Stimulated activated CD8-positive, alpha-beta memory T cell treated with anti-CD3 and anti-CD28 coated beads, Interleukin-12 subunit alpha, Interleukin-12 subunit beta, amount 100 ng/mL, for 4 hours (primary cell): ENCODE results near the gene FOXP4.
"Not testable (repeated sequence)": the region's sequence is repeated elsewhere in the genome, so short reads cannot be mapped to it uniquely, and the experiment has no call there.

Experiments used
- DNase-seq: peaks from one replicate; pipeline ENCODE4 v3.0.0-alpha.2; 2020; ENCODE audit warnings: low read depth

Gene FOXP4

GRCh38 chr6:41600499-41601247, 54.5 kb downstream of the FOXP4 start:
- no peak for DNase-seq

DNA sequence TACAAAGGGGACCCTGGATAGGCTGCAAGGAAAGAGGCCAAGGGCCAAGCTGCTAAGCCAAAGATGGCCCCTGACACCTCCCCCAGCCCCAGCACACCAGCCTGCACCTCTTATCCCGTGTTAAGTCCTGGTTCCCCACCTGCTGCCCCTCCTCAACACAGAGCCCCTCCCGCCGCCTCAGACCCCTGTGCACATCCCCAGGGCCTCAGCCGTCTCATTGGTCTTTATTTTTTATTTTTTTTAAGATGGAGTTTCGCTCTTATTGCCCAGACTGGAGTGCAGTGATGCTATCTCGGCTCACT, 55.0 kb downstream of the FOXP4 start:
- no peak for DNase-seq

GRCh38 chr6:41602422-41602743, 56.2 kb downstream of the FOXP4 start:
- DNase-seq = no peak

DNA sequence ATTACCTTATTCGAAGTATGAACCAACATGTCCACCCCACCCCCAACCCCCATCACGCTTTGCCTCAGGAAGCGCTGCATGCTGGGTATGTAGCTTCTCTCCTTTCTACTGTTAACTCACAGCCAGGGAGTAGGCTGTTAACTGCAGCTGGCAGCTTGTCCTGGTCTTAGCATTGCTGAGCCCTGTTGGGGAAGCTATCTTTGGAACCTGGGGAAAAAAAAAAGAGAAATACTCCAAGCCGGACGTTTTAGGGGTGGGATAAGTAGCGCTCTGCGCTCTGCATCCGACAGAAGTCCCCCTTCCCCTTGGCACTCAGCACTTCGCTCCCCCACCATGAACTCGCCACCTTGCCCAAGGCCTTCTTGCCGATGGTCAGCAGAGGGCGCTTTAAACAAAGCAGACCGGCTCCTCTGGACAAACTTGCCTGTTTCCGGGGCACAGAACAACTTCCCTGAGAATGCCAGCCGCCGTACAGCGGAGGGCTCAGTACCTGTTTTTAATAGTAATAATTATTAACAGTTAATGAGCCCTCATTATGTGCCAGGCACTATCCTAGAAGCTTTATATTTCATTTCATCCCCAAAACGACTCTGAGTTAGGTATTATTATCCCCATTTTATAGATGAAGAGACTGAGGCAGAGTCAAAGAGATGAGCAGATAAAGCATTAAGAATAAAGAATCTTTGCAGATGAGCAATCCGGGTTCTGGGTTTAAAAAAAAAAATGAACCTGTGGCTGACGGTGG, 56.9 kb downstream of the FOXP4 start:
- peak; percentile 39 for DNase-seq

DNA sequence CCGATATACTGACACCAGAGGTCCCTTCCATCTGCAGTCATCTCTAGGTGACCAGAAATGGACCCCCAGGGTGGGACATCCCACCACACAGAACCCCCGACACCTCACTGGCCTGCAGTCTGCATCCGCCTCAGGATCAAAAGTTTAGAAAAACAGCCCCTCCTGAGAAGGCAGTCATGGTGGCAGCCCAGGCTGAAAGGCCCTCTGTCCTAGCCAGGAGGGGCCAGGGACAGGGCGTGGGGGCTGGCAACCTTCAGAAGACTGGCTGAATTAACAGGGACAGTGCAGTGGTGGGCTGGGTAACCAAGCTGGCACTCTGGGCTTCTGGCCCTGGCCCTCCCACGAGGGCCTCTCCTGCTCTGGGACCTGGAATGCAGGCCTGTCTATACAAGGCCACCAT, 57.8 kb downstream of the FOXP4 start:
- DNase-seq = no peak

DNA sequence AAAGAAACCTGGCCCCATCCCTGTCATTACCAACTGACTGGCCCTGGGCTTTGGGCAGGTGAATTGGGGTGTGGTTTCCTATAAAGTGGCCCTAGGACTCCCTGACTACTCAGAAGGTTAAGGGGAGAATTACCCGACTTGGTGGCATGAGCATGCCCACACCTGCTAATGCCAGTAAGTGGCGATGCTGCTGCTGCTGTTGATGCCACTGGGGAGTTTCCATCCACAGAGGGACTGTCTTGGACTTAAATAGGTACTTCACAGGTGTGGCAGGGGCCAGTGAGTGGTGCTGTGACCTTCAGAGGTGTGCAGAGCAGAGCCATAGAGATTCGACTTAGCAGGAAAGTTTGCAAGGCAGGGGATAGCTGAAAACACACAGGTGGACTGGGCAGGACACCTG, 59.5 kb downstream of the FOXP4 start:
- DNase-seq = no peak

DNA sequence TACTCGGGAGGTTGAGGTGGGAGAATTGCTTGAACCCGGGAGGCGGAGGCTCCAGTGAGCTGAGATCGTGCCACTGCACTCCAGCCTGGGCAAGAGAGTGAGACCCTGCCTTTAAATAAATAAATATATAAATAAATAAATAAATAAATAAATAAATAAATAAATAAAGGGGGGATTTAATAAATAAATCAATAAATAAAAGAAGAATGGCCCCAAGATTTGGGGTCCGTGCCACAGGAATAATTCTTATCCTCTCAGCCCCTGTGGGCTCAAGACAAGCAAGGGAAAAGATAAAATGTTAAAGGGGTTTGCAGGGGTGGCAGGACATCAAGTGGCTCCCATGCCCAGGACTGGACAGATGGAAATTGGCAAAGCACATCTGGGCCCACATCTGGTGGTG, 60.9 kb downstream of the FOXP4 start:
- no peak for DNase-seq

DNA sequence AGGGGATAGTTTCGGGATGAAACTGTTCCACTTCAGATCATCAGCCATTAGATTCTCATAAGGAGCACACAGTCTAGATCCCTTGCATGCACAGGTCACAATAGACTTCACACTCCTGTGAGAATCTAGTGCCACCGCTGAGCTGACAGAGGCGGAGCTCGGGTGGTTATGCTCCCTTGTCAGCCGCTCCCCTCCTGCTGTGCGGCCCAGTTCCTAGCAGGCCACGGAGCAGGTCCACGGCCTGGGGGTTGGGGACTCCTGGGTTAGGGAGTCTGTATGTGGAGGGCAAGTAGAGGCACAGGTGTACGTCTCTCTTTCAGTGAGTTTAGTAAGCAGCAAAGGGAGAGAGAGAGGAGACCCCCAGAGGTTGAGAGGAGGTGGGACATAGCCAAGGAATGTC, 61.6 kb downstream of the FOXP4 start:
- DNase-seq = no peak

- no peak for DNase-seq
Measured at GRCh38 chr6:41608443-41609151, 62.4 kb downstream of the FOXP4 start.

DNA sequence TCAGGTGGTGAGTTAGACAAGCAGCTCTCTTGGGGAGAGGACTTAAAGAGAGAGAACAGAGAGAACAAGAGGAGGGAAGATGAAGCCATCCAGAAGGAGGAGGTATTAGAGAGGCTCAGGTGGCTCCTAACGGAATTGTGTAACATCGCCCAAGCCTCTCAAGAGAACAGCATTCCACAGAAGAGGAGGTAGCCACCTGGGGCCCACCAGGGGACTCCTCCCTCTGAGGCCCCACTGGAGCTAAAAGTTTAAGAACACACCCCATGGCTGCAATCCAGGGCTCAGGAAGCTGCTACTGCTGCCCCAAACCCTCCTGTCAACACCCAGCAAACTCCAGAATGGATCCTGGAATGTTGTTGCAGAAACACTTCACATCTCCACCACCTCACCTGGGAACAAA, 68.5 kb downstream of the FOXP4 start:
- DNase-seq = no peak

DNA sequence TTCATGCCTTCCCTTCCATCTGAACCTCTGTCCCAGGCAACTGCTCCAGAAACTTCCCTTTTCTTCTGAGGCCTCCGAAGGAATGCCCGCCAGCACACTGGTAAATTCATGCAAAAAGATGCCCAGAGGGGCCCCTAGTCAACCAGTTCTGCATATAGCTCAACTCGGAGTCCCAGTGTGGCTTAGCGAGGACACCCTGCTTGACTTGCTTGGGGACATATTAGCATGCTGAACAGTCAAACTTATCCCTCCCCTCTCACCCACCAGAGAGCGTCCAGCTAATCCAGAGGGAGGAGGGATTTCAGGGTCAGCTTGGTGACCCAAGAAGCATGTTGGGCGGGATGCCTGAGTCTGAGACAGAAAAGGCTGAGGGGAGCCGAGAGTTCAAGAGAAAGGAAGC, 69.1 kb downstream of the FOXP4 start:
- no peak for DNase-seq

DNA sequence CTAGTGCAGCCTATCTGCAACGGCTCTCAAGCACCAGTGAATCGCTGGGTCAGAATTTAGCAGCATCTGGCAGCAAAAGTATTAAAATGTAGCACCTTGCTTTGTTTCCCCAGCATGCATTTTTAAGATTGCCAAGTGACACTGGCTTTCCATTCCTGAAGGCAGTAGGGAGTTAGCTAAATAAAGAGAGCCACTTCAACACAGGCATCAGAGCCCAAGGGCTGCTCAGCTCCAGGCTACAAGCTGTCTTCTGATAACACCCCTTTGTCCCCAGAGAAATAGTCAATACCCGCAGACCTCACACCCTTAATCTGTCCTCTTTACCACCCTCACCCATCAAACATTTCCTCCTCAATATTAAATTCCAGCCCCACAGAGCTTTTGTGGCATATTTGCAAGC, 72.4 kb downstream of the FOXP4 start:
- no peak for DNase-seq

- not testable (repeated sequence) for DNase-seq
Measured at GRCh38 chr6:41619193-41619592, 73.0 kb downstream of the FOXP4 start.

GRCh38 chr6:41621367-41621766, 75.2 kb downstream of the FOXP4 start:
- no peak for DNase-seq

GRCh38 chr6:41621802-41622201, 75.6 kb downstream of the FOXP4 start:
- no peak for DNase-seq

GRCh38 chr6:41622206-41622988, 76.2 kb downstream of the FOXP4 start:
- DNase-seq = no peak

- no peak for DNase-seq
Measured at GRCh38 chr6:41623330-41623729, 77.1 kb downstream of the FOXP4 start.

DNA sequence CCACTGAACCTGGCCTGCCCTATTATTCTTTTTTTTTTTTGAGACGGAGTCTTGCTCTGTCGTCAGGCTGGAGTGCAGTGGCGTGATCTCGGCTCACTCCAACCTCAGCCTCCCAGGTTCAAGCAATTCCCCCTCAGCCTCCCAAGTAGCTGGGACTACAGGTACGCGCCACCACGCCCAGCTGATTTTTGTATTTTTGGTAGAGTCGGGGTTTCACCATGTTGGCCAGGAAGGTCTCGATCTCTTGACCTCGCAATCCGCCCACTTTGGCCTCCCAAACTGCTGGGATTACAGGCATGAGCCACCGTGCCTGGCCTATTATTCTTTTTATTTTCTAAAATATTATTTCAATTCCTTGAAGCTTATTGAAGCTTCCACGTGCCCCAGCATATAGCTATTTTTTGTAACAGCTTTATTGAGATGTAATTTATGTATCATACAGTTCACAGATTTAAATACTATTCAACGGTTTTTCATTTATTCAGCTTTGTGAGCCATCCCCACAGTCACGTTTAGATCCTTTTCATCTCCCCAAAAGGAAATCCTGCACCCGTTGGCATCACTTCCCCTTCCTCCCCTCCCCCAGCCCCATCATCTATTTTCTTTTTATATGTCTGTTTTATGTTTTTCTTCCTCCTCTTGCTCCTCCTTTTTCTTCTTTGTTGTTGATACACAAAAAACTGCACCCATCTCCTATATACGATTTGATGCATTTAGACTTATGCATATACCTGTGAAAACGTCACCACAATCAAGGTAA, 78.6 kb downstream of the FOXP4 start:
- no peak for DNase-seq

- DNase-seq = no peak
Measured at GRCh38 chr6:41625442-41625841, 79.3 kb downstream of the FOXP4 start.

GRCh38 chr6:41626022-41626421, 79.8 kb downstream of the FOXP4 start:
- DNase-seq = no peak

- DNase-seq = no peak
Measured at GRCh38 chr6:41626917-41627316, 80.7 kb downstream of the FOXP4 start.

DNA sequence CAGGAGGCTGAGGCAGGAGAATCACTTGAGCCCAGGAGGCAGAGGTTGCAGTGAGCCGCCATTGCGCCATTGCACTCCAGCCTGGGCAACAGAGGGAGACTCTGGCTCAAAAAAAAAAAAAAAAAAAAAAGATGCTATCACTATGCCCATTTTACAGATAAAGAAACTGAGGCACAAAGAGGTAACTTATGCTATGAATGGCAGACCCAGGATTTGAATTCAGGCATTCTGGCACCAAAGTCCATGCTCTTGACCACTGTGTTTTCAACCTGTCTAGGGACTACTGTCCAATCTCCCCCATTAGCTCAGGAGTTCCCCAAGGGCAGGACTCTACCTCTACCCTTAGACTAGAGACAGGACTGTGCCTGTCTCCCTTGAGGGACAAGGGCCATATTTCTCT, 82.9 kb downstream of the FOXP4 start:
- no peak for DNase-seq
